Measurements from ENCODE around the gene FARP2. TPM values are rescaled to one million over a fixed set of nuclear protein-coding genes. Genes with fewer than 3 reads are reported as not detected.
"Not testable (repeated sequence)": the region's sequence is repeated elsewhere in the genome, so short reads cannot be mapped to it uniquely, and the experiment has no call there.

Gene FARP2
- total RNA-seq, 1 donor from 2014 or later = 44.6 TPM

- DNase-seq (ENCODE audit: low spot score) = no peak
Observed at GRCh38 chr2:241501099-241501541, 145.0 kb downstream of the FARP2 start.

GRCh38 chr2:241501551-241501950, 145.5 kb downstream of the FARP2 start:
- DNase-seq (ENCODE audit: low spot score) = no peak

- DNase-seq (ENCODE audit: low spot score) = no peak
Observed at GRCh38 chr2:241502281-241502680, 146.2 kb downstream of the FARP2 start.

- DNase-seq (ENCODE audit: low spot score) = no peak
Observed at GRCh38 chr2:241503776-241504392, 147.8 kb downstream of the FARP2 start.

GRCh38 chr2:241505086-241505780, 149.1 kb downstream of the FARP2 start:
- no peak for DNase-seq (ENCODE audit: low spot score)

- DNase-seq (ENCODE audit: low spot score) = no peak
Observed at GRCh38 chr2:241505781-241506201, 149.7 kb downstream of the FARP2 start.

- DNase-seq (ENCODE audit: low spot score) = not testable (repeated sequence)
Observed at GRCh38 chr2:241506317-241506716, 150.2 kb downstream of the FARP2 start.

- no peak for DNase-seq (ENCODE audit: low spot score)
Observed at GRCh38 chr2:241506793-241507429, 150.8 kb downstream of the FARP2 start.

GRCh38 chr2:241507430-241508239, 151.6 kb downstream of the FARP2 start:
- DNase-seq (ENCODE audit: low spot score) = no peak

GRCh38 chr2:241508240-241509154, 152.4 kb downstream of the FARP2 start, which contains the start of gene STK25:
Gene STK25 (minus strand): TSS chr2:241508584. CDS start chr2:241508035, 549 bp downstream.
- DNase-seq (ENCODE audit: low spot score) = peak; percentile 99

GRCh38 chr2:241509155-241509784, 153.2 kb downstream of the FARP2 start:
- DNase-seq (ENCODE audit: low spot score) = no peak

- DNase-seq (ENCODE audit: low spot score) = no peak
Observed at GRCh38 chr2:241511091-241511741, 155.1 kb downstream of the FARP2 start.

GRCh38 chr2:241514553-241514952, 158.5 kb downstream of the FARP2 start:
- no peak for DNase-seq (ENCODE audit: low spot score)

GRCh38 chr2:241514986-241515737, 159.1 kb downstream of the FARP2 start:
- DNase-seq (ENCODE audit: low spot score) = no peak

GRCh38 chr2:241516520-241516965, 160.5 kb downstream of the FARP2 start:
- DNase-seq (ENCODE audit: low spot score) = no peak

- DNase-seq (ENCODE audit: low spot score) = no peak
Observed at GRCh38 chr2:241517297-241517696, 161.2 kb downstream of the FARP2 start.

GRCh38 chr2:241519669-241520068, 163.6 kb downstream of the FARP2 start:
- no peak for DNase-seq (ENCODE audit: low spot score)

- no peak for DNase-seq (ENCODE audit: low spot score)
Observed at GRCh38 chr2:241522477-241522876, 166.4 kb downstream of the FARP2 start.
